ENCODE measurements around the gene MUC4.
"Not testable (repeated sequence)": the region's sequence is repeated elsewhere in the genome, so short reads cannot be mapped to it uniquely, and the experiment has no call there.

MUC4 gene

GRCh38 chr3:195790901-195791300 lies 20.8 kb downstream of the MUC4 start:
- TF ChIP-seq, protein P1, sequence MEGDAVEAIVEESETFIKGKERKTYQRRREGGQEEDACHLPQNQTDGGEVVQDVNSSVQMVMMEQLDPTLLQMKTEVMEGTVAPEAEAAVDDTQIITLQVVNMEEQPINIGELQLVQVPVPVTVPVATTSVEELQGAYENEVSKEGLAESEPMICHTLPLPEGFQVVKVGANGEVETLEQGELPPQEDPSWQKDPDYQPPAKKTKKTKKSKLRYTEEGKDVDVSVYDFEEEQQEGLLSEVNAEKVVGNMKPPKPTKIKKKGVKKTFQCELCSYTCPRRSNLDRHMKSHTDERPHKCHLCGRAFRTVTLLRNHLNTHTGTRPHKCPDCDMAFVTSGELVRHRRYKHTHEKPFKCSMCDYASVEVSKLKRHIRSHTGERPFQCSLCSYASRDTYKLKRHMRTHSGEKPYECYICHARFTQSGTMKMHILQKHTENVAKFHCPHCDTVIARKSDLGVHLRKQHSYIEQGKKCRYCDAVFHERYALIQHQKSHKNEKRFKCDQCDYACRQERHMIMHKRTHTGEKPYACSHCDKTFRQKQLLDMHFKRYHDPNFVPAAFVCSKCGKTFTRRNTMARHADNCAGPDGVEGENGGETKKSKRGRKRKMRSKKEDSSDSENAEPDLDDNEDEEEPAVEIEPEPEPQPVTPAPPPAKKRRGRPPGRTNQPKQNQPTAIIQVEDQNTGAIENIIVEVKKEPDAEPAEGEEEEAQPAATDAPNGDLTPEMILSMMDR (IDR thresholded peaks at IDR 0.05; ENCODE audit: control extremely low read depth, extremely low read depth, low read depth, missing control alignments): no peak
- POLR2A ChIA-PET: no interaction called here
- CTCF ChIA-PET: interaction anchor here (0.5 to 1.4 kb wide), 5 partner anchors 18 to 1482 kb away, joined by 3 read pairs; no protein-coding TSS in a partner anchor
- DNase-seq (ENCODE audit: extremely low spot score): no peak

GRCh38 chr3:195788711-195789581 lies 22.8 kb downstream of the MUC4 start:
- no peak for DNase-seq (ENCODE audit: extremely low spot score)
- ChIA-PET POLR2A (no interaction called here), CTCF (interaction anchor here (1.2 kb wide), 1 partner anchor 26 kb away, joined by 4 read pairs; no protein-coding TSS in a partner anchor)
- TF ChIP-seq, protein P1 (IDR thresholded peaks at IDR 0.05; ENCODE audit: control extremely low read depth, extremely low read depth, low read depth, missing control alignments): no peak

- DNase-seq (ENCODE audit: extremely low spot score); CTCF ChIA-PET; POLR2A ChIA-PET: not testable (repeated sequence)
These were observed 25.8 kb downstream of the MUC4 start for GRCh38 chr3:195785781-195786405.

DNA sequence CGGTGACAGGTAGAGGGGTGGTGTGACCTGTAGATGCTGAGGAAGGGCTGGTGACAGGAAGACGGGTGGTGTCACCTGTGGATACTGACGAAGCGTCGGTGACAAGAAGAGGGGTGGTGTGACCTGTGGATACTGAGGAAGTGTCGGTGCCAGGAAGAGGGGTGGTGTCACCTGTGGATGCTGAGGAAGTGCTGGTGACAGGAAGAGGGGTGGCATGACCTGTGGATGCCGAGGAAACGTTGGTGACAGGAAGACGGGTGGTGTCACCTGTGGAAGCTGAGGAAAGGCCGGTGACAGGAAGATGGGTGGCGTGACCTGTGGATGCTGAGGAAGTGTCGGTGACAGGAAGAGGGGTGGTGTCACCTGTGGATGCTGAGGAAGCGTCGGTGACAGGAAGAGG lies 27.7 kb downstream of the MUC4 start:
- DNase-seq (ENCODE audit: extremely low spot score); CTCF ChIA-PET; POLR2A ChIA-PET: not testable (repeated sequence)

DNA sequence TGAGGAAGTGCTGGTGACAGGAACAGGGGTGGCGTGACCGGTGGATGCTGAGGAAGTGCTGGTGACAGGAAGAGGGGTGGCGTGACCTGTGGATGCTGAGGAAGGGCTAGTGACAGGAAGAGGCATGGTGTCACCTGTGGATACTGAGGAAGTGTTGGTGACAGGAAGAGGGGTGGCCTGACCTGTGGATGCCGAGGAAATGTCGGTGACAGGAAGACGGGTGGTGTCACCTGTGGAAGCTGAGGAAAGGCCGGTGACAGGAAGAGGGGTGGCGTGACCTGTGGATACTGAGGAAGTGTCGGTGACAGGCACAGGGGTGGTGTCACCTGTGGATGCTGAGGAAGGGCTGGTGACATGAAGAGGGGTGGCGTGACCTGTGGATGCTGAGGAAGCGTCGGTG lies 30.5 kb downstream of the MUC4 start:
- DNase-seq (ENCODE audit: extremely low spot score); CTCF ChIA-PET; POLR2A ChIA-PET: not testable (repeated sequence)

DNA sequence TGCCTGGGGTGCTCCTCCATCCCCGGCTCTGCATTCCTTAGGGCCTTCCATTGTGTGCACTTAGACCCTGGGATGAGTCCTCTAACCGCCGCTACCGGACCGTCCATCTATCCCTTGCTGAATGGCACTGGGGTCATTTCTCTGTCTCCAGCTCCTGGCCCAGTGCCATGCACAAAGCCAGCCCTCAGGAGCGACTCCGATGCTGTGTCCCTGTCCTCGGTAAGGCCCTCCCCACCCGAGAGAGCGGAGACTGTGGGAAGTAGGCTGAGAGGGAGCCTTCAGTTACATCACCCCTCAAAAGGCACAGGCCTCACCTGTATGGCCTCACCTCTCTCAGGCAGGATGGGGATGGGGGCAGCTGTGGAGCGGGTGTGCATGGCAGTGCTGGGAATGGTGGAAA lies 33.8 kb downstream of the MUC4 start:
- no peak for DNase-seq (ENCODE audit: extremely low spot score)
- POLR2A ChIA-PET: no interaction called here
- TF ChIP-seq, protein P1 (IDR thresholded peaks at IDR 0.05; ENCODE audit: control extremely low read depth, extremely low read depth, low read depth, missing control alignments): no peak
- CTCF ChIA-PET: no interaction called here

DNA sequence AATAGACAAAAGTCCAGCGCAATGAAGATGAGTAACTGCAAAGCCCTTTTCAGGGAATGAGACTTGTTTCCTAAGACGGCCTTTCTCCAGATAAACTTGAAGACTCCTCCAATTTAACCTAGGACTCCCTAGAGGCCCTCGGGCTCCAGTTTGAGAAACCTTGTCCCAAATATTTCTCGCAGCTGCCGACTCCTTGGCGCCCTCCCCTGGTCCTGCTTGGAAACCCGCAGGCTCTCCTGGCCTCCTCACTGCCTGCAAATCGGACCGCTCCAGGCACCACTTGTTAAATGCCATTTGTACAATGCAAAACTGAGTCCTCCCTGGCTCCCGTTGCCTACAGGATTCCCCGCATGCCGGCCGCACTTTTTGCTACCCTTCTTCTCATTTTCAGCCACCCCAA lies 36.8 kb downstream of the MUC4 start:
- ChIA-PET POLR2A (no interaction called here), CTCF (no interaction called here)
- DNase-seq (ENCODE audit: extremely low spot score): no peak
- TF ChIP-seq, protein P1 (IDR thresholded peaks at IDR 0.05; ENCODE audit: control extremely low read depth, extremely low read depth, low read depth, missing control alignments): peak; percentile 39

DNA sequence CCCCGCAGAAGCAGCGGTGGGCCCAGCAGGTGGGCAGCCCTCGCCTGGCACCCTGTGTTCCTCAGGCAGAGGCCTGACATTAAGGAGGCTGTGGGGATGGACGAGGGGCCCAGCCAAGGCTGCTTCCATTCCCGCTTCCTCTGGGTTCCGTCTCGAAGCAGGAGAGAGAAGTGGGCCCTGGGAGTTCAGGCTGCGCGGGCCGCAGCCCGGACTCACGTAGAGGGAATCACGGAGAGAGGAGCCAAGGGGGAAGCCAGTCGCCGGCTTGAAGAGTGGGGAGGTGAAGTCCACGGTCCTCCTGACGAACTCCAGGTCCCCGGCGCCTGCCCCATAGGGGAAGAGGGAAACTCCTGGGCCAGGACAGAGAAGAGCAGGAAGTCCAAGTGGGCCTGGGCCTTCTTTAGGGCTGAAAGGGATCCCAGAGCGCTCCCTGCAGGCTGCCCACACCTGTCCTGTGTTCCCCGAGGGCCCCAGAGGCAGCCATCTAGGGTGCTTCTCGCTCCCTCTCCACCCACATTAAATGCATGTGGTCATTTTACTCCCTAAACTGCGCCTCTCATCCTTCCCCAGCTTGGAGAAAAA lies 37.7 kb downstream of the MUC4 start:
- DNase-seq (ENCODE audit: extremely low spot score): no peak
- TF ChIP-seq, protein P1 (IDR thresholded peaks at IDR 0.05; ENCODE audit: control extremely low read depth, extremely low read depth, low read depth, missing control alignments): no peak
- POLR2A ChIA-PET: no interaction called here
- CTCF ChIA-PET: no interaction called here

Data from GM10248 (cell line).